Activated T-helper 2 cell treated with anti-CD3 and anti-CD28 coated beads, Interferon-gamma antibody, Interleukin-2, Interleukin-4, amounts not matched to agents 10 μg/mL and 5 μg/mL and 100 μg/mL, durations not matched to agents 14 hours and 24 hours and 36 hours (primary cell): ENCODE data around the gene CFAP299. TPM values are rescaled to one million over a fixed set of nuclear protein-coding genes. Genes with fewer than 3 reads are reported as not detected.
"Not testable (repeated sequence)": the region's sequence is repeated elsewhere in the genome, so short reads cannot be mapped to it uniquely, and the experiment has no call there.

ENCODE experiments used
- DNase-seq: peaks from one replicate; pipeline ENCODE4 v3.0.0; 2021; ENCODE audit warnings: low spot score
- H3K27ac Mint-ChIP-seq: one replicate; pipeline ENCODE4 v1.8.0; 2021; ENCODE audit warnings: mixed read lengths
- H3K27me3 Mint-ChIP-seq: one replicate; pipeline ENCODE4 v1.8.0; 2021; ENCODE audit warnings: low read depth, mixed read lengths
- H3K36me3 Mint-ChIP-seq: one replicate; pipeline ENCODE4 v1.8.0; 2021; ENCODE audit warnings: low read depth, mixed read lengths
- H3K4me1 Mint-ChIP-seq: one replicate; pipeline ENCODE4 v1.8.0; 2021; ENCODE audit warnings: low read depth, mixed read lengths
- H3K4me3 Mint-ChIP-seq: one replicate; pipeline ENCODE4 v1.8.0; 2021; ENCODE audit warnings: low read depth, mild to moderate bottlenecking, moderate library complexity, mixed read lengths
- H3K9me3 Mint-ChIP-seq: one replicate; pipeline ENCODE4 v1.8.0; 2021; ENCODE audit warnings: mixed read lengths
- intact Hi-C: fragments of 100-400 bp; cut with micrococcal nuclease; formaldehyde crosslinking; loops from one replicate; pipeline ENCODE4 v1.15.1; 2023
- total RNA-seq: library from RNA; stranded (reverse); gene quantifications from 2 replicates; pipeline ENCODE4 v1.2.3, GENCODE V29; 2022

The CFAP299 gene
- total RNA-seq, 1 donor from 2014 or later, result not detected

DNA sequence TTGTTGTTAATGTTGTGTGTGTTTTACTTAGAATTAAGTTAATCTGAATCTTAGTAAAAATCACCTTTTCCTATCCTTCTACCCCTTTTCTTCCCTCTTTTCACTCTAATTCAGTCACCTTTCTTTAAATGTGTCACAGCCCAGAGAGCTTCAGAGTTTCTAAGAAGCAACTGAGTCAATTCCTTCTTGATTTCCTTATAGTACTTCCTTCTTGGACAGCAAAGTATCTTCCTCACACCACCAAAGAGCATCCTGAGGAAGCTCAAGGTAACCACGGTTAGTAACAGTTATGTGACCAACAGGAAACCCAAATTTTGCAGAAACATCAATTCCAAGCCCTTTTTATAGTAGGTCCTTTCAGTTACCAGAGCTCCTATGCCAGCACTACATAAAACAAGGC is 451.8 kb downstream of the CFAP299 start:
- intact Hi-C loops, result no loop called here
- H3K4me3 Mint-ChIP-seq, result no peak overlapping the region
- no peaks in the 10 kb centered on the region for H3K9me3 Mint-ChIP-seq
- no peaks in the 10 kb centered on the region for H3K27me3 Mint-ChIP-seq
- no peaks in the 10 kb centered on the region for H3K36me3 Mint-ChIP-seq
- no peak overlapping the region for H3K27ac Mint-ChIP-seq
- no peak for DNase-seq
- peaks cover 3% of the 10 kb centered on the region for H3K4me1 Mint-ChIP-seq

DNA sequence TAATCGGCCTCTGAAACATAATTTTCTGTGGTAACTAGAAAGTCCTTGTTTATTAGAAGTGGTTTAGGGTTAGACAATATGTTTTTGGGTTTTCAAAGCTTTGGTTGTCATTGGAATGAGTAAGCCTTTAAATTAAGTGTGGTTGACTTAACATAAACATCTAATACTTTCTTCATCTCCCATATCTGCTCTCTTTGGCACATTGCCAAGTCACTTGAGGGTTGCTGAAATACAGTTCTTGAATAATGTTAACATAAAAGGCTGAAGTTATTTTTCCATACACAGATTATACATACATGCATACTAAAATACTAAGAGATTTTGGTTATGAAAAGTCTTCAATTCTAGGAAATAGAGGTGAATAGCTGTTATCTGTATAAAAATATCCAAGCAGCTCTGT is 453.3 kb downstream of the CFAP299 start:
- intact Hi-C loops, result no loop called here
- Mint-ChIP-seq H3K27me3 (no peaks in the 10 kb centered on the region), H3K4me3 (no peak overlapping the region), H3K4me1 (peaks cover 3% of the 10 kb centered on the region), H3K36me3 (no peaks in the 10 kb centered on the region), H3K9me3 (no peaks in the 10 kb centered on the region), H3K27ac (no peak overlapping the region)
- DNase-seq, result no peak

DNA sequence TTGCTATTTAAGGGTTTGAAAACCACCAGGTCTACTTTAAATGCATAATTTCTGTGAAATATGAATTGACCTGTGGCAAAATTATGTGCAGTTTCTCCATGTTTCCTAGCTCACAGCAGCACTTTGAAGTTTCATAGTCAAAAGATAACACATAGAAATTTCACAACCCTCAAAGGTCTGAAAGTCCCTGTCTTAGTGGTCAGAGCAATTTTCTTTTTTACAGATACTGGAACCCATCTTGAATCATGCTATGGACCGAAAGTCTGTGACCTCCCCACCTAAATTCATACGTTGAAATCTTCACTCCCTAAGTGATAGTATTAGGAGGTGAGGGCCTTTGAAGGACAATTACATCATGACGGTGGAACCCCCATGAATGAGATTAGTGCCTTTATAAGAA is 454.6 kb downstream of the CFAP299 start:
- intact Hi-C loops, result no loop called here
- Mint-ChIP-seq H3K4me3 (no peak overlapping the region), H3K4me1 (peaks cover 3% of the 10 kb centered on the region), H3K36me3 (no peaks in the 10 kb centered on the region), H3K27me3 (no peaks in the 10 kb centered on the region), H3K27ac (no peak overlapping the region), H3K9me3 (no peaks in the 10 kb centered on the region)
- no peak for DNase-seq

DNA sequence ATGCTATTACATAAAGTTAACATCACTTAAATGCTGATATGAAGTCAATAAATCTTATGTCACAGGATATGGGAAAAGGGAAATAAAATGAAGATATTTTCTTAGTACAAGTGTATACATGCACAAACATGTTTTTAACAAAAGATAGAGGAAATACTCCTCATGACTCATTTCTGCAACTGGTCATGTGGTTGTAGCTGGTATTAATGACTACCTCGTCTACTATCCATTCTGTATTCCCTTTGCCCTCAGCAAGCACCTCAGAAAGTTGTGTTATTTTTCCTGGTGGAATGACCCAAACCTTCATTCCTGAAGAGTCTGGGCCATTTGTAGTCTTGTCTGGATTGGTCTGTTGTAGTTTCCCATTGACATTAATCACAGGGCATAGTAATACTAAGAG is 458.1 kb downstream of the CFAP299 start:
- intact Hi-C loops, H3K27me3 Mint-ChIP-seq, H3K4me3 Mint-ChIP-seq, DNase-seq, H3K9me3 Mint-ChIP-seq, H3K4me1 Mint-ChIP-seq, H3K27ac Mint-ChIP-seq, H3K36me3 Mint-ChIP-seq: not testable (repeated sequence)

DNA sequence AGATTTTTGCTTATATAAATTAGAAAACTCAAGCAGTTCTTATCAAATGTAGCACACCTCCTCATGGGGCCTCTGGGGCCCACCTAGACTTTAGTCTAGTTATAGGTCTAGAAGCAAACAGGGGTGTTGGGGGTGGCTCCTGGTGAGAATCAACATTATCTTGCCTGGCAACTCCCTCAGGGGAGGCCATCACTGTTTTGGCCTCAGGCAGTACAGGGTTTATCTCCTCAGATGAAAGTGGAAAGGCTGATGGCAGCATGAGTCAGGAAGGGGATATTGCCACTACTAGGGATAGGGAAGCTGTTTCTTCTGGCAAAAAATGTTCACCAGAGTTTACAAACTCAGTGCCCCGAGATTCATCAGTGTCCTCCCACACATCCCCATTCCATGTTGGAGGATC is 462.6 kb downstream of the CFAP299 start:
- no peaks in the 10 kb centered on the region for H3K36me3 Mint-ChIP-seq
- H3K4me1 Mint-ChIP-seq, result no peaks in the 10 kb centered on the region
- no peak for DNase-seq
- no peaks in the 10 kb centered on the region for H3K27me3 Mint-ChIP-seq
- no peak overlapping the region for H3K27ac Mint-ChIP-seq
- no peak overlapping the region for H3K4me3 Mint-ChIP-seq
- H3K9me3 Mint-ChIP-seq, result no peaks in the 10 kb centered on the region
- intact Hi-C loops, result no loop called here

DNA sequence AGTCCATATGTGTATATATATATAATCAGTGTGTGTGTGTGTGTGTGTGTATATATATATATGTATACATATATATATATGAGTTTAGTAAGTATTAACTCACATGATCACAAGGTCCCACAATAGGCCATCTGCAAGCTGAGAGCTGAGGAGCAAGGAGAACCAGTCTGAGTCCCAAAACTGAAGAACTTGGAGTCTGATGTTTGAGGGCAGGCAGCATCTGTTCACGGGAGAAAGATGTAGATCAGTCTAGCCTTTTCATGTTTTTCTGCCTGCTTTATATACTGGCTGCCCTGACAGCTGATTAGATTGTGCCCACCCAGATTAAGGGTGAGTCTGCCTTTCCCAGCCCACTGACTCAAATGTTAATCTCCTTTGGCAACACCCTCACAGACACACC is 465.2 kb downstream of the CFAP299 start:
- intact Hi-C loops, H3K27ac Mint-ChIP-seq, H3K9me3 Mint-ChIP-seq, H3K4me3 Mint-ChIP-seq, H3K27me3 Mint-ChIP-seq, DNase-seq, H3K4me1 Mint-ChIP-seq, H3K36me3 Mint-ChIP-seq: not testable (repeated sequence)

DNA sequence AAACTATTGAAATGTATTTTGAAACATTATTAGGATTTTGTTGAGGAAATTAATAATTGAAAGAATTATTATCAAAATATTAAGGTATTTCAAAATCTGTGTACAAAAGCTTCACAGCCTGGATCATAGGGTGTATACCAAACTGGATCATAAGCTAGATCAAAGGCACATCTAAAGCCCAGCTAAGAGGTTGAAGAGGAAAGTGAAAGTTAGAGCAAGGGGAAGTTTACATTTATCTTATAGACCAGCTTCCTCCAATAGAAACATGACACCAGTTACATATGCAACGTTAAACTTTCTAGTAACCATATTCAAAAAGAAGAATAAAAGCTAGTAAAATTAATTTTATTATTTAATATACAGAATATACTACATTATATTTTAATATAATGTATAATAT is 467.8 kb downstream of the CFAP299 start:
- no peak for DNase-seq
- Mint-ChIP-seq H3K4me1 (no peaks in the 10 kb centered on the region), H3K36me3 (no peaks in the 10 kb centered on the region), H3K4me3 (no peak overlapping the region), H3K9me3 (no peaks in the 10 kb centered on the region), H3K27ac (no peak overlapping the region), H3K27me3 (no peaks in the 10 kb centered on the region)
- intact Hi-C loops, result no loop called here

DNA sequence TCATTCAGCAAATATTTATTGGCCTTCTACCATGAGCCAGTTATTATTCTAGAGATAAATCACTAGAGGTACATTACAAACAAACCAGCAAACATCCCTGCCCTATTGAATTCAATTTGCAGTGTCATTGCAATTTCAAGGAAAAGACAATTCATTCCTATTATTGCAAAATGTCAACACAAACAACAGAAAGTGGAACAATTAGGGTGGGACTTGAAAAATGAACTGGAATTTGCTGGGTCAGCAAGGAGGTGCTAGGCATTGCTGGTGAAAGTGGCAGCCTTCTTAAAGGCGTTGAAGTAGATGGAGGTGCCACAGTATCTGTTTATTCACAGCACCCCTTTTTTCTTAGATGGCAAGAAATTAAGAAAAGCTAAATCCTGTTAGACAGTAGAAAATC is 470.9 kb downstream of the CFAP299 start:
- DNase-seq, result no peak
- Mint-ChIP-seq H3K9me3 (no peaks in the 10 kb centered on the region), H3K36me3 (no peaks in the 10 kb centered on the region), H3K27ac (no peak overlapping the region), H3K4me1 (no peaks in the 10 kb centered on the region), H3K27me3 (no peaks in the 10 kb centered on the region), H3K4me3 (no peak overlapping the region)
- intact Hi-C loops, result no loop called here

DNA sequence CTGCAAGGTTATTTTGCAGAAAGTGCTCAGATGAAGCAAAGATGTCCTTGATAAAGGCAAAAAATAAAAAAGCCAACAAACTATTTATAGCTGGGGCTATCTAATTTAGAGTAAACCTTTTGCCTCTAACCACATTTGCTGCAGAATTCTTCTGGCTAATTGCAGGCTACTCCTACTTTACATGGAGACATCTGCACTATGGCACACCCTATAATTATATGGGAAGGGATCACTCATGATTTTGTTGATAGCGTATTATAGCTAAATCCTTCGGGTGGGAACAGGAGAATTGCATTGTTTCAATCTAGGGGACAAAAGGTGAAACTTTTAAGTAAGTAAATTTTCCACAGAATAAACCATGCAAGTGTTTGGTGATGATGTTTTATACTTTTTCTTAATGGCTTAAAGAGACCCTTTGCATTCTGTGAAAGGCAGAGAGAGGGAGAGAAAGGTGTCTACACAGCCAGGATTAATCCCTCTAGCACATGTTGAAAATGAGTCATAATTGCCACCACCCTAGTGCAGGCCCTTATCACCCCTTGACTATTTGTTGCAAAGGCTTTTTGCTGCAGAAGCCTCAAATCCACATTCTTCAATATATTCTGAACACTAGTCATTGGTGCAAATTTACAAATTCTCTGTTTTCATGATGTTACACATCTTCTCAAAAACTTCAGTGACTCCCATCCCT is 473.7 kb downstream of the CFAP299 start:
- no peak overlapping the region for H3K27ac Mint-ChIP-seq
- no peak overlapping the region for H3K4me3 Mint-ChIP-seq
- no peaks in the 10 kb centered on the region for H3K36me3 Mint-ChIP-seq
- H3K27me3 Mint-ChIP-seq, result no peaks in the 10 kb centered on the region
- DNase-seq, result no peak
- no peaks in the 10 kb centered on the region for H3K4me1 Mint-ChIP-seq
- no peaks in the 10 kb centered on the region for H3K9me3 Mint-ChIP-seq
- intact Hi-C loops, result no loop called here

DNA sequence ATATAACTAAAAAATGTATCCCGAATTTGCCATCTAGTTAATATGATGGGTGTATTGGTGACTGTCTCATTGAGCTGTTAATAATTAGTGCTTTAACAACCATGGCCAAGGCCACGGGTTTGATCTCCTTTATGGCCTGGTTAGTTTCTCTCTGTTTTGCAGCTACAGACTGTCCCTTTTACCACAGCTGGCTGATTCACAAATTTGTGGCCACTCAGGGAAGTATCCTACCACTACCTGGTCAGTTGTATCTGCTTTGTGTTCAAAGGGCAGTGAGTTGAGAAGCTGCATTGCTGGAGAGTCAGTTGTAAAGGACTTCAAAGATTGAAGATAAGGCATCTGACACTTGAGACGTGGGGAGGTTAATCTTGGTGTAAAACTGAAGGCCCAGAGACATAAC is 475.9 kb downstream of the CFAP299 start:
- no peak for DNase-seq
- Mint-ChIP-seq H3K27me3 (no peaks in the 10 kb centered on the region), H3K27ac (no peak overlapping the region), H3K36me3 (no peaks in the 10 kb centered on the region), H3K4me3 (no peak overlapping the region), H3K9me3 (no peaks in the 10 kb centered on the region), H3K4me1 (no peaks in the 10 kb centered on the region)
- intact Hi-C loops, result no loop called here

DNA sequence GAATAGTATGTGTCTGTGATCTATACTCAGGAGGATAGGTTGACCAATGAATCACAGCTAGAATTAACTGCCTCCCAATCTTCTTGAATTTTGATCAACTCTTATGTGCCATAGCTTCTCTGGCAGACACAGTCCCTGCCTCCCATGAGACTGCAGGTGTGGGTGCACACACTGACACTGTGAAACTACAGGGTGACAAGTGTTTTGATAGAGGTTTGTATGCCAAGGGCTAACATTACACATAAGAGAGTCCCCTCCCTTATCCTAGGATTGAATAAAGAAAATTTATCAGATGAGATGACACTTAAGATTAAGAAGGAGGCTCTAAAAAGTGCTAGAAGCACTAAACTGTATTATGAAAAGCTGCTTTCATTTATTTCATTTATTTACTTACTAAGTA is 476.6 kb downstream of the CFAP299 start:
- Mint-ChIP-seq H3K4me3 (no peak overlapping the region), H3K36me3 (no peaks in the 10 kb centered on the region), H3K27me3 (no peaks in the 10 kb centered on the region), H3K9me3 (no peaks in the 10 kb centered on the region), H3K27ac (no peak overlapping the region), H3K4me1 (no peaks in the 10 kb centered on the region)
- intact Hi-C loops, result no loop called here
- DNase-seq, result no peak

DNA sequence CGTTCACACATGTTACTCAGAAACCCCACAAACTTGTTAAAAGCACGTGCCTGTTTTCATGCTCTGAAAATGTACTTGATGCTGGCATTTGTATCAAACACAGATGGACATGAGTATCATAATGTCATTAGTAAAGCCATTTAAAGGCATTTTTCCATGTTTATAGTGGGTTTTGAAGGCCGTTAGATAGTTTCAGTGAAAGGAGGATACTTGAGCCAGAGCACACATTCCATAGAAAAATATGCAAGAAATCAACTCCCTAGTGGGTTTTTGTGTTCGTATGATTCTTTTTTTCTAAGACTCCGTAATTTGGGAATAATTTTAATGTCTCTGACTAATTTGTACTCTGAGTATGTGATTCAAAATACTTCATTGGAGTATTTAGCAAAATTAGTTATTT is 478.7 kb downstream of the CFAP299 start:
- Mint-ChIP-seq H3K27ac (no peak overlapping the region), H3K36me3 (no peaks in the 10 kb centered on the region), H3K27me3 (no peaks in the 10 kb centered on the region), H3K4me3 (no peak overlapping the region), H3K9me3 (no peaks in the 10 kb centered on the region), H3K4me1 (no peaks in the 10 kb centered on the region)
- DNase-seq, result no peak
- intact Hi-C loops, result no loop called here

DNA sequence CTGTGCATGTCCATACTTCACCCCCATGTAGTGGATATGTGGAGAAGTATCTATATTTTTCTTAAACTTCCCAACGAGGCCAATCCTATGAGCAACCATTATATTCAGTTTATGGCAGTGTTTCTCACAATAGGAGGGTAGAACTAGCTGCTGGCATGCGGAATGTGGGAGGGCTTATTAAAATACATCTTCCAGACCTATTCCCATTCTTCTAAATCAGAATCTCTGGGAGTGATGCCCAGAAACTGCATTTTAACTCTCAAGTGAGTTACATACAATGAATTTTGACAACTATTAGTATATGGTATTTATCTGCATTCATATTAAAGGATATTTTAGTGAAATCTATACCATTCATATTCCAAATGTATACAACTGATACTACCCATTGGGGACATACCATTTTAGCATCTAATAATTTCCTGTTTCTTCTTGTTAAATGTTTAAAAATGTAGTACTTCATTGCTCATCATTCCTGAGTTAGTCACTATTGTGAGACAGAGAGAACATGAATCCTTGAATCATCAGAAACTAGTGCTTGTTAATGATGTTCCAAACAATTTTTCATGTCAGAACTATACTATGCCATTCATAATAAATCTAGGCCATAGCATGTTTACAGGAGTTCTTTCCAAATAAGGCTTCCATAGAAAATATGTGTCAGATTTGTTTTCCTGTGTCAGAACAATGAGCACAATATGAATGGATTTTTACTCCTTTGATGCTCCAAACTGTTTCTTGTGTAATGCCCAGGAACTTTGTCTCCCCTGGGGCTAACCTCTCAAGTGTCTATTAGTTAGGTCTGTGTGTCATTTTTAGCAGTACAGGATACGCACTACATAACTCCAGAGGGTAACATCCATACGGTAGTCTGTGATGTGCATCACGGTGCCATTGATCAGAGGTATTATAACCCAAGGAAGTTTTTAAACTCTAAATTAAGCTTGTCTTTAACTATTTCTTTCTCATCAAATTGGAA is 496.1 kb downstream of the CFAP299 start:
- DNase-seq, result no peak

More for the DNA sequence above, 496.1 kb downstream of the CFAP299 start:
- Mint-ChIP-seq H3K36me3 (no peaks in the 10 kb centered on the region), H3K27me3 (no peaks in the 10 kb centered on the region), H3K4me3 (no peak overlapping the region), H3K9me3 (no peaks in the 10 kb centered on the region), H3K27ac (no peak overlapping the region), H3K4me1 (no peaks in the 10 kb centered on the region)
- intact Hi-C loops, result no loop called here
